ENCODE results near the gene KCNIP4.

The KCNIP4 gene

GRCh38 chr4:21413807-21414370 lies 534.7 kb downstream of the KCNIP4 start:
- no peak overlapping the region for H2AFZ ChIP-seq (ENCODE audit: low read length)
- TF ChIP-seq EZH2phosphoT487 (IDR thresholded peaks at IDR 0.05; ENCODE audit: borderline replicate concordance): no peak
- TF ChIP-seq, protein P1, sequence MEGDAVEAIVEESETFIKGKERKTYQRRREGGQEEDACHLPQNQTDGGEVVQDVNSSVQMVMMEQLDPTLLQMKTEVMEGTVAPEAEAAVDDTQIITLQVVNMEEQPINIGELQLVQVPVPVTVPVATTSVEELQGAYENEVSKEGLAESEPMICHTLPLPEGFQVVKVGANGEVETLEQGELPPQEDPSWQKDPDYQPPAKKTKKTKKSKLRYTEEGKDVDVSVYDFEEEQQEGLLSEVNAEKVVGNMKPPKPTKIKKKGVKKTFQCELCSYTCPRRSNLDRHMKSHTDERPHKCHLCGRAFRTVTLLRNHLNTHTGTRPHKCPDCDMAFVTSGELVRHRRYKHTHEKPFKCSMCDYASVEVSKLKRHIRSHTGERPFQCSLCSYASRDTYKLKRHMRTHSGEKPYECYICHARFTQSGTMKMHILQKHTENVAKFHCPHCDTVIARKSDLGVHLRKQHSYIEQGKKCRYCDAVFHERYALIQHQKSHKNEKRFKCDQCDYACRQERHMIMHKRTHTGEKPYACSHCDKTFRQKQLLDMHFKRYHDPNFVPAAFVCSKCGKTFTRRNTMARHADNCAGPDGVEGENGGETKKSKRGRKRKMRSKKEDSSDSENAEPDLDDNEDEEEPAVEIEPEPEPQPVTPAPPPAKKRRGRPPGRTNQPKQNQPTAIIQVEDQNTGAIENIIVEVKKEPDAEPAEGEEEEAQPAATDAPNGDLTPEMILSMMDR (conservative IDR thresholded peaks at IDR 0.05; ENCODE audit: low read length): no peak
- H3F3A ChIP-seq (ENCODE audit: low read depth): no peaks in the 10 kb centered on the region
- no peak overlapping the region for H3K4me3 ChIP-seq (ENCODE audit: low read length, poor library complexity, severe bottlenecking)
- no peaks in the 10 kb centered on the region for H4K20me1 ChIP-seq (ENCODE audit: insufficient read depth, low read length, poor library complexity, severe bottlenecking)
- H3K36me3 ChIP-seq (ENCODE audit: insufficient read depth, low read length): no peaks in the 10 kb centered on the region
- H3K4me2 ChIP-seq (ENCODE audit: low read depth, low read length, poor library complexity, severe bottlenecking): no peak overlapping the region
- H3K9ac ChIP-seq (ENCODE audit: low read depth, low read length, poor library complexity, severe bottlenecking): no peak overlapping the region
- no peaks in the 10 kb centered on the region for H3K9me3 ChIP-seq (ENCODE audit: insufficient read depth, low read depth, low read length)
- H3K4me1 ChIP-seq (ENCODE audit: insufficient read depth, low read length, poor library complexity, severe bottlenecking): no peaks in the 10 kb centered on the region
- no peaks in the 10 kb centered on the region for H3K9me2 ChIP-seq (replicated peaks; ENCODE audit: low read depth, low read length)
- H3K79me2 ChIP-seq (ENCODE audit: insufficient read depth, low read length): no peaks in the 10 kb centered on the region
- H3K27me3 ChIP-seq (ENCODE audit: insufficient read depth, low read length, poor library complexity, severe bottlenecking): no peaks in the 10 kb centered on the region

GRCh38 chr4:21411086-21411485 lies 537.5 kb downstream of the KCNIP4 start:
- no peaks in the 10 kb centered on the region for H3K79me2 ChIP-seq (ENCODE audit: insufficient read depth, low read length)
- no peaks in the 10 kb centered on the region for H3F3A ChIP-seq (ENCODE audit: low read depth)
- no peaks in the 10 kb centered on the region for H3K9me2 ChIP-seq (replicated peaks; ENCODE audit: low read depth, low read length)
- H3K36me3 ChIP-seq (ENCODE audit: insufficient read depth, low read length): no peaks in the 10 kb centered on the region
- H3K4me3 ChIP-seq (ENCODE audit: low read length, poor library complexity, severe bottlenecking): no peak overlapping the region
- no peak overlapping the region for H2AFZ ChIP-seq (ENCODE audit: low read length)
- no peak overlapping the region for H3K4me2 ChIP-seq (ENCODE audit: low read depth, low read length, poor library complexity, severe bottlenecking)
- H4K20me1 ChIP-seq (ENCODE audit: insufficient read depth, low read length, poor library complexity, severe bottlenecking): no peaks in the 10 kb centered on the region
- TF ChIP-seq, protein P1 (conservative IDR thresholded peaks at IDR 0.05; ENCODE audit: low read length): no peak
- TF ChIP-seq EZH2phosphoT487 (IDR thresholded peaks at IDR 0.05; ENCODE audit: borderline replicate concordance): no peak
- H3K9me3 ChIP-seq (ENCODE audit: insufficient read depth, low read depth, low read length): no peaks in the 10 kb centered on the region
- H3K4me1 ChIP-seq (ENCODE audit: insufficient read depth, low read length, poor library complexity, severe bottlenecking): no peaks in the 10 kb centered on the region
- H3K27me3 ChIP-seq (ENCODE audit: insufficient read depth, low read length, poor library complexity, severe bottlenecking): no peaks in the 10 kb centered on the region
- H3K9ac ChIP-seq (ENCODE audit: low read depth, low read length, poor library complexity, severe bottlenecking): no peak overlapping the region

GRCh38 chr4:21410372-21410771 lies 538.2 kb downstream of the KCNIP4 start:
- no peaks in the 10 kb centered on the region for H4K20me1 ChIP-seq (ENCODE audit: insufficient read depth, low read length, poor library complexity, severe bottlenecking)
- no peaks in the 10 kb centered on the region for H3K9me2 ChIP-seq (replicated peaks; ENCODE audit: low read depth, low read length)
- H3K4me2 ChIP-seq (ENCODE audit: low read depth, low read length, poor library complexity, severe bottlenecking): no peak overlapping the region
- no peak overlapping the region for H3K4me3 ChIP-seq (ENCODE audit: low read length, poor library complexity, severe bottlenecking)
- H3K9me3 ChIP-seq (ENCODE audit: insufficient read depth, low read depth, low read length): no peaks in the 10 kb centered on the region
- no peak overlapping the region for H2AFZ ChIP-seq (ENCODE audit: low read length)
- H3F3A ChIP-seq (ENCODE audit: low read depth): no peaks in the 10 kb centered on the region
- H3K36me3 ChIP-seq (ENCODE audit: insufficient read depth, low read length): no peaks in the 10 kb centered on the region
- TF ChIP-seq, protein P1 (conservative IDR thresholded peaks at IDR 0.05; ENCODE audit: low read length): no peak
- no peak for TF ChIP-seq EZH2phosphoT487 (IDR thresholded peaks at IDR 0.05; ENCODE audit: borderline replicate concordance)
- no peaks in the 10 kb centered on the region for H3K27me3 ChIP-seq (ENCODE audit: insufficient read depth, low read length, poor library complexity, severe bottlenecking)
- no peaks in the 10 kb centered on the region for H3K4me1 ChIP-seq (ENCODE audit: insufficient read depth, low read length, poor library complexity, severe bottlenecking)
- H3K79me2 ChIP-seq (ENCODE audit: insufficient read depth, low read length): no peaks in the 10 kb centered on the region
- H3K9ac ChIP-seq (ENCODE audit: low read depth, low read length, poor library complexity, severe bottlenecking): no peak overlapping the region
